ENCODE data around the gene PPP1R16B.
A peak's percentile ranks its signal among the peaks of the same experiment; 100 is the strongest.

The PPP1R16B gene

DNA sequence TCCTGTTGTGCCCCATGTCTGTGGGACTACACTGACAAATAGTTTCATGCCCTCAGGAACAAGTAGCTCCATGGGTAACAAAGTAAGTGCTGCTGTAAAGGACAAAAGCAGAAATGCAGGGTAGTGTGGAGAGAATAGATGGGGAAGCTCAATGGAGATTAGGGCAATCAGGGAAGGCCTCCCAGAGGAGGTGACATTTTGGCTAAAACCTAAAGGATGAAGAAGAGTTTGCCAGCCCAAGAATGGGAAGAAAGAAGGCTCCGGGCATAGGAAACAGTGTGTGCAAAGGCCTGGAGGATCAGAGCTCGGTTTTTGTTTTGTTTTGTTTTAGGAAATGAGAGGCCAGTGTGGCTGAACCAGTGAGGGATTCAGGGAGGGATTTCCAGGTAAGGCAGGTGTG lies 77.1 kb downstream of the PPP1R16B start:
- Histone ChIP-seq H4K20me1 (ENCODE audit: insufficient read depth, low read length) (no peaks in the 10 kb centered on the region), H3F3A (ENCODE audit: insufficient read depth, low read length) (no peaks in the 10 kb centered on the region), H3K4me3 (ENCODE audit: low read depth, low read length, poor library complexity, severe bottlenecking) (peak overlapping the region; percentile 57), H3K4me2 (ENCODE audit: low read length) (peak overlapping the region; percentile 86), H3K9me3 (ENCODE audit: low read length) (no peaks in the 10 kb centered on the region), H3K79me2 (ENCODE audit: insufficient read depth, low read length) (peaks cover 15% of the 10 kb centered on the region), H2AFZ (ENCODE audit: low read length) (no peak overlapping the region), H3K9me2 (ENCODE audit: low read depth, low read length) (no peaks in the 10 kb centered on the region), H3K4me1 (ENCODE audit: insufficient read depth, low read length, severe bottlenecking) (peaks cover 71% of the 10 kb centered on the region), H3K27me3 (ENCODE audit: insufficient read depth, low read length) (no peaks in the 10 kb centered on the region), H3K36me3 (ENCODE audit: insufficient read depth, low read length) (peaks cover 4% of the 10 kb centered on the region; the same call in 1 of the 2 replicates), H3K27ac (ENCODE audit: low read depth, low read length, poor library complexity, severe bottlenecking) (peak overlapping the region; percentile 100), H3K9ac (ENCODE audit: low read length) (peak overlapping the region; percentile 84)
- TF ChIP-seq, protein P1, sequence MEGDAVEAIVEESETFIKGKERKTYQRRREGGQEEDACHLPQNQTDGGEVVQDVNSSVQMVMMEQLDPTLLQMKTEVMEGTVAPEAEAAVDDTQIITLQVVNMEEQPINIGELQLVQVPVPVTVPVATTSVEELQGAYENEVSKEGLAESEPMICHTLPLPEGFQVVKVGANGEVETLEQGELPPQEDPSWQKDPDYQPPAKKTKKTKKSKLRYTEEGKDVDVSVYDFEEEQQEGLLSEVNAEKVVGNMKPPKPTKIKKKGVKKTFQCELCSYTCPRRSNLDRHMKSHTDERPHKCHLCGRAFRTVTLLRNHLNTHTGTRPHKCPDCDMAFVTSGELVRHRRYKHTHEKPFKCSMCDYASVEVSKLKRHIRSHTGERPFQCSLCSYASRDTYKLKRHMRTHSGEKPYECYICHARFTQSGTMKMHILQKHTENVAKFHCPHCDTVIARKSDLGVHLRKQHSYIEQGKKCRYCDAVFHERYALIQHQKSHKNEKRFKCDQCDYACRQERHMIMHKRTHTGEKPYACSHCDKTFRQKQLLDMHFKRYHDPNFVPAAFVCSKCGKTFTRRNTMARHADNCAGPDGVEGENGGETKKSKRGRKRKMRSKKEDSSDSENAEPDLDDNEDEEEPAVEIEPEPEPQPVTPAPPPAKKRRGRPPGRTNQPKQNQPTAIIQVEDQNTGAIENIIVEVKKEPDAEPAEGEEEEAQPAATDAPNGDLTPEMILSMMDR (IDR thresholded peaks at IDR 0.05; ENCODE audit: low read length) = no peak
- no peak for TF ChIP-seq EZH2 (IDR thresholded peaks at IDR 0.05; ENCODE audit: borderline replicate concordance, low read length)

DNA sequence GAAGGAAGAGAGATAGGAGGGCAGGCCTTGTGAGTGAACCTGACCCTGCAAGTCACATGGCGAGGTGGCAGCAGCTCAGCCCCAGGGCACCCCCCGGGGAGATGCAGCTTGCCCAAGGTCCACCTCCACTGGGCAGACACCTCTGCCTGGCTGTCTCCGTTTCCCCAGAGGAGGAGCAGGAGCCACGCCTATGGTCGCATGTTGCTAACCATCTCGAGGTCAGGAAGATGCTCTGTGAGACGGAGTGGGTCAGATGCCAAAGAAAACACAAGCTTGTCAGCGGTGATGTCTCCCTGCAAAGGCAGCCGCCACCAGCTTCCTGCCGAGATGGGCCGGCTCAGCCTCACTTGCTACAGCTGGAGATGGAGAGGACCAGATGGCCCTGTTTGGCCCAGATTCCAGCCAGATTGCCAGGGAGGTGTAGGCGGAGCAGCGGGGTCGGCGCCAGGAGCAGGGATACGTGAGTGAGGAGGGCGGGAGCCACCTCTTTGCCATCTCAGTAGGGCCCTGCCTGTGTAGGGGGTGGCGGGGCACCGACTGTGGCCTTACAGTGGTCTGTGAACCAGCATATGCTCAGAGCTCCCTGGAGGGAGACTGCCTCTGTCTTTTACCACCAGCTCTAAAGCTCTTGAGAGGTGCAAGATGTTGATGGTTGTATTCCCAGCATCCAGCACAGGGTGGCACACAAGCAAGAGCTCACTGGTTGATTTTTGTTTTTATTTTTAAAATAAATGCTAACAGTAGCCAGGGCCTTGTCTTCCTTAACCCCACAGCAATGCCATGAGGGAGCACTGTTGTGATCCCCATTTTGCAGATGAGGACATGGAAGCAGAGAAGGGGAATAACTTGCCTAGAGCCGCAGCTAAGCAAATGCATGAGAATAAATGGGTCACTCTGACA lies 77.8 kb downstream of the PPP1R16B start:
- Histone ChIP-seq H3K9me3 (ENCODE audit: low read length) (no peaks in the 10 kb centered on the region), H3K4me3 (ENCODE audit: low read depth, low read length, poor library complexity, severe bottlenecking) (peak overlapping the region; percentile 57), H3K36me3 (ENCODE audit: insufficient read depth, low read length) (peaks cover 4% of the 10 kb centered on the region; the same call in 1 of the 2 replicates), H3F3A (ENCODE audit: insufficient read depth, low read length) (no peaks in the 10 kb centered on the region), H3K9ac (ENCODE audit: low read length) (peak overlapping the region; percentile 84), H2AFZ (ENCODE audit: low read length) (no peak overlapping the region), H3K4me1 (ENCODE audit: insufficient read depth, low read length, severe bottlenecking) (peaks cover 64% of the 10 kb centered on the region), H3K27ac (ENCODE audit: low read depth, low read length, poor library complexity, severe bottlenecking) (peak overlapping the region; percentile 100), H3K4me2 (ENCODE audit: low read length) (peak overlapping the region; percentile 86), H3K9me2 (ENCODE audit: low read depth, low read length) (no peaks in the 10 kb centered on the region), H3K27me3 (ENCODE audit: insufficient read depth, low read length) (no peaks in the 10 kb centered on the region), H4K20me1 (ENCODE audit: insufficient read depth, low read length) (no peaks in the 10 kb centered on the region), H3K79me2 (ENCODE audit: insufficient read depth, low read length) (peaks cover 8% of the 10 kb centered on the region)
- TF ChIP-seq, protein P1 (IDR thresholded peaks at IDR 0.05; ENCODE audit: low read length) = 0 out of 2 replicates have a peak, but pooled peaks have one; percentile 24
- TF ChIP-seq EZH2 (IDR thresholded peaks at IDR 0.05; ENCODE audit: borderline replicate concordance, low read length) = no peak

DNA sequence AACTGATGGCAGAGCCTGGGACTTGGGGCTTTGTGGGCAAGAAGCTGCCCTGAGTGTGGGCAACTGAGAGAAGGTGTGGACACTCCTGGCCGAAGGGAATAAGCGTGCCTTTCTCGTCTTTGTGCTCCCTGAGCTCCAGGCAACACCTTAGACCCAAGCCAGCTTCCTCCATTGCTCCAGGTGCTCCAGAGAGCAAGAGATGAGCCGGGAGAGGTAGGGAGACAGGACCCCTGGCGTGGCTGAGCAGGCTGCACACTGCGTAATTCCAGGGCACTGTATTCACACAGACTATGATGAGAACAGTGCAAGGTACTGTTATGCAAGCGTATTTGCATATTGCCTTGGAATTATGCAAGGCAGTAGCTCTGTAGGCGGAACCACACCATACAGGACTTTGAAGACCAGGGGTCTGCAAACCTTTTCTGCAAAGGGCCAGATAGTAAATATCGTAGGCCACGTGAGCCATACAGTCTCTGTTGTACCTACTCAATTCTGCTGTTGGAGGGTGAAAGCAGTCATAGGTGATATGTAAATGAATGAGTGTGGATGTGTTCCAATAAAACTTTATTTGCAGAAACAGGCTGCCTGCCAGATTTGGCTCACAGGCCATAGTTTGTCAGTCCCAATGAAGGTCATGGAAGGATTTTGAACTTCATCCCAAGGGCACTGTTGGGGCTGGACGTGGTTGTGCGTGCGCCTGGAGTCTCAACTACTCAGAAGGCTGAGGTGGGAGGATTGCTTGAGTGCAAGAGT lies 78.7 kb downstream of the PPP1R16B start:
- Histone ChIP-seq H3K4me2 (ENCODE audit: low read length) (peak overlapping the region; percentile 86), H3K9ac (ENCODE audit: low read length) (peak overlapping the region; percentile 84), H3K27ac (ENCODE audit: low read depth, low read length, poor library complexity, severe bottlenecking) (peak overlapping the region; percentile 100), H3K27me3 (ENCODE audit: insufficient read depth, low read length) (no peaks in the 10 kb centered on the region), H3K79me2 (ENCODE audit: insufficient read depth, low read length) (peaks cover 4% of the 10 kb centered on the region), H3K9me2 (ENCODE audit: low read depth, low read length) (no peaks in the 10 kb centered on the region), H3K4me3 (ENCODE audit: low read depth, low read length, poor library complexity, severe bottlenecking) (peak overlapping the region; percentile 57), H4K20me1 (ENCODE audit: insufficient read depth, low read length) (no peaks in the 10 kb centered on the region), H3K9me3 (ENCODE audit: low read length) (no peaks in the 10 kb centered on the region), H3K36me3 (ENCODE audit: insufficient read depth, low read length) (peaks cover 8% of the 10 kb centered on the region; the same call in 1 of the 2 replicates), H2AFZ (ENCODE audit: low read length) (no peak overlapping the region), H3K4me1 (ENCODE audit: insufficient read depth, low read length, severe bottlenecking) (peaks cover 56% of the 10 kb centered on the region), H3F3A (ENCODE audit: insufficient read depth, low read length) (no peaks in the 10 kb centered on the region)
- no peak for TF ChIP-seq EZH2 (IDR thresholded peaks at IDR 0.05; ENCODE audit: borderline replicate concordance, low read length)
- TF ChIP-seq, protein P1 (IDR thresholded peaks at IDR 0.05; ENCODE audit: low read length) = no peak

Measured in OCI-LY1 (cell line).